Neural progenitor cell (in vitro differentiated cells): ENCODE results near the gene ETV6. TPM values are rescaled to one million over a fixed set of nuclear protein-coding genes. Genes with fewer than 3 reads are reported as not detected.

Experiments
- DNase-seq: peaks from one replicate; pipeline ENCODE4 v3.0.0-alpha.2; 2016; ENCODE audit warnings: low spot score
- H2AFZ ChIP-seq: fragments of 200-600 bp; sonication (generic); replicated peaks from 2 replicates; pipeline ENCODE4 v1.6.1; 2016; ENCODE audit warnings: antibody characterized with exemption
- H3F3A ChIP-seq: fragments of 200-600 bp; sonication (generic); 2 replicates; pipeline ENCODE4 v1.6.1; 2016; ENCODE audit warnings: antibody characterized with exemption, low read depth
- H3K27ac ChIP-seq: fragments of 200-600 bp; sonication (generic); 2 replicates; pipeline ENCODE4 v1.5.1; 2016; ENCODE audit warnings: mild to moderate bottlenecking
- H3K27me3 ChIP-seq: fragments of 200-600 bp; sonication (generic); 2 replicates; pipeline ENCODE4 v1.6.1; 2016; ENCODE audit warnings: mild to moderate bottlenecking, moderate library complexity
- H3K36me3 ChIP-seq: fragments of 200-600 bp; sonication (generic); 2 replicates; pipeline ENCODE4 v1.5.1; 2016
- H3K4me1 ChIP-seq: fragments of 200-600 bp; sonication (generic); 2 replicates; pipeline ENCODE4 v1.6.1; 2016; ENCODE audit warnings: mixed run types
- H3K4me2 ChIP-seq: fragments of 200-600 bp; sonication (generic); 2 replicates; pipeline ENCODE4 v1.6.1; 2016
- H3K4me3 ChIP-seq: fragments of 200-600 bp; sonication (generic); 2 replicates; pipeline ENCODE4 v1.5.1; 2016
- H3K79me2 ChIP-seq: fragments of 200-600 bp; sonication (generic); 2 replicates; pipeline ENCODE4 v1.6.1; 2016; ENCODE audit warnings: low read depth
- H3K9ac ChIP-seq: fragments of 200-600 bp; sonication (generic); 2 replicates; pipeline ENCODE4 v1.6.1; 2016
- H3K9me3 ChIP-seq: fragments of 200-600 bp; sonication (generic); 2 replicates; pipeline ENCODE4 v1.5.1; 2016; ENCODE audit warnings: low read depth
- H4K20me1 ChIP-seq: fragments of 200-600 bp; sonication (generic); 2 replicates; pipeline ENCODE4 v1.6.1; 2016; ENCODE audit warnings: low read depth
- H3K27ac Mint-ChIP-seq: 3 replicates; pipeline ENCODE4 v1.8.0; 2021; ENCODE audit warnings: mixed read lengths
- H3K27me3 Mint-ChIP-seq: 2 replicates; pipeline ENCODE4 v1.8.0; 2022; ENCODE audit warnings: low read depth, mild to moderate bottlenecking, inconsistent platforms, moderate library complexity, mixed read lengths; ENCODE audit not compliant: insufficient read depth
- H3K36me3 Mint-ChIP-seq: 3 replicates; pipeline ENCODE4 v1.8.0; 2021; ENCODE audit warnings: mixed read lengths
- H3K4me1 Mint-ChIP-seq: 3 replicates; pipeline ENCODE4 v1.8.0; 2021; ENCODE audit warnings: mixed read lengths
- H3K4me3 Mint-ChIP-seq: 3 replicates; pipeline ENCODE4 v1.8.0; 2021; ENCODE audit warnings: mild to moderate bottlenecking, moderate library complexity, mixed read lengths
- H3K9me3 Mint-ChIP-seq: 3 replicates; pipeline ENCODE4 v1.8.0; 2020; ENCODE audit warnings: mixed read lengths
- EZH2 ChIP-seq: fragments of 200-600 bp; sonication (generic); IDR thresholded peaks from 2 replicates; pipeline ENCODE4 v1.6.1; 2017; ENCODE audit warnings: antibody characterized with exemption, mild to moderate bottlenecking, moderate library complexity
- EZH2phosphoT487 ChIP-seq: fragments of 200-600 bp; sonication (generic); IDR thresholded peaks from 2 replicates; pipeline ENCODE4 v1.6.1; 2017; ENCODE audit warnings: antibody characterized with exemption
- total RNA-seq: library from RNA; depleted of rRNA; stranded (reverse); fragments of >200 nt; gene quantifications from 2 replicates; pipeline ENCODE4 v1.2.3, GENCODE V29; 2015; ENCODE audit warnings: low replicate concordance
- TF ChIP-seq, protein P1 (sequence below): fragments of 200-600 bp; sonication (generic); IDR thresholded peaks from 2 replicates; pipeline ENCODE4 v1.5.1; 2017; ENCODE audit warnings: antibody characterized with exemption, mild to moderate bottlenecking

ETV6 gene
- total RNA-seq, 1 donor from 2014 or later: 6.2 TPM

DNA sequence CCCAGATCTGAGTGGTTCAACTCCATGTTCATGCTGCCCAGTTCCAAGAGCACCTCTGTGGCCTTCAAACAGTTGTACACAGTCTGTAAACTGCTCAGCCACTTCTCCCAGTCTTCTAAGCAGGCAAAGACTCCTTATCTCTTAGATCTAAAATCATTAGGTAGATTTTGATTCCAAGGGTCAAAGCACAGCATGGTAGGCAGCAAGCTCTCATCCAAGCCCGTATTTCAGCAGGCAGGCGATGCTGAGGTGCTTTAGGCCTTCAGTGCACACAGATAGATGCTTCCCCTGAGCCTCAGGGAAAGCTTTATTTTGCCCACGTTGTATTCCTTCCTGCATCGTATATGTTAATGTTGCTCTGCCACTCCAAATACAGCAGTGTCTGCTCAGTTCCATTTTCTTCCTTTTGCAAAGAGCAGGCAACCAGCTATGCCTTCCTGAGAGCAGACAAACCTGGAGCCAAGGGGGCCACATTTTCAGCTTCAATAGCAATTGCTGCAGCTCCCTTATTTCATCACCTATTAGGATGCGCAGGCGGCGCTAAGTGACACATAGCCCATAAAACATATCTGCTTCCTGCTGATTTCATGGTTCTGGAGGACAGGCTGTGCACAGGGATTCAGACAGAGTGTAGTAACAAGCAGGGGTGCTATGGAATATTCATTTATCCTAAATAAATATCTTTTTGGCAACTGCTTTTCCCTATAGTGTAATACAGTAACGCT is 67.5 kb downstream of the ETV6 start:
- H3K27ac Mint-ChIP-seq: peak overlapping the region; percentile 87
- H3K9me3 Mint-ChIP-seq: peaks cover 2% of the 10 kb centered on the region
- no peaks in the 10 kb centered on the region for H3K79me2 ChIP-seq
- no peaks in the 10 kb centered on the region for H3K36me3 ChIP-seq
- no peaks in the 10 kb centered on the region for H3K27me3 ChIP-seq
- no peaks in the 10 kb centered on the region for H4K20me1 ChIP-seq
- peaks cover 5% of the 10 kb centered on the region for H3K27me3 Mint-ChIP-seq
- H3F3A ChIP-seq: no peaks in the 10 kb centered on the region
- no peaks in the 10 kb centered on the region for H3K9me3 ChIP-seq
- H3K4me1 Mint-ChIP-seq: peaks cover 32% of the 10 kb centered on the region
- H3K4me2 ChIP-seq: no peak overlapping the region
- TF ChIP-seq, protein P1, sequence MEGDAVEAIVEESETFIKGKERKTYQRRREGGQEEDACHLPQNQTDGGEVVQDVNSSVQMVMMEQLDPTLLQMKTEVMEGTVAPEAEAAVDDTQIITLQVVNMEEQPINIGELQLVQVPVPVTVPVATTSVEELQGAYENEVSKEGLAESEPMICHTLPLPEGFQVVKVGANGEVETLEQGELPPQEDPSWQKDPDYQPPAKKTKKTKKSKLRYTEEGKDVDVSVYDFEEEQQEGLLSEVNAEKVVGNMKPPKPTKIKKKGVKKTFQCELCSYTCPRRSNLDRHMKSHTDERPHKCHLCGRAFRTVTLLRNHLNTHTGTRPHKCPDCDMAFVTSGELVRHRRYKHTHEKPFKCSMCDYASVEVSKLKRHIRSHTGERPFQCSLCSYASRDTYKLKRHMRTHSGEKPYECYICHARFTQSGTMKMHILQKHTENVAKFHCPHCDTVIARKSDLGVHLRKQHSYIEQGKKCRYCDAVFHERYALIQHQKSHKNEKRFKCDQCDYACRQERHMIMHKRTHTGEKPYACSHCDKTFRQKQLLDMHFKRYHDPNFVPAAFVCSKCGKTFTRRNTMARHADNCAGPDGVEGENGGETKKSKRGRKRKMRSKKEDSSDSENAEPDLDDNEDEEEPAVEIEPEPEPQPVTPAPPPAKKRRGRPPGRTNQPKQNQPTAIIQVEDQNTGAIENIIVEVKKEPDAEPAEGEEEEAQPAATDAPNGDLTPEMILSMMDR: no peak
- TF ChIP-seq EZH2phosphoT487 (no peak), EZH2 (no peak)
- H3K27ac ChIP-seq: no peak overlapping the region
- no peak overlapping the region for H2AFZ ChIP-seq
- DNase-seq: no peak
- no peak overlapping the region for H3K4me3 ChIP-seq
- no peak overlapping the region for H3K4me3 Mint-ChIP-seq
- H3K4me1 ChIP-seq: peaks cover 9% of the 10 kb centered on the region
- H3K36me3 Mint-ChIP-seq: peaks cover 14% of the 10 kb centered on the region
- H3K9ac ChIP-seq: no peak overlapping the region

DNA sequence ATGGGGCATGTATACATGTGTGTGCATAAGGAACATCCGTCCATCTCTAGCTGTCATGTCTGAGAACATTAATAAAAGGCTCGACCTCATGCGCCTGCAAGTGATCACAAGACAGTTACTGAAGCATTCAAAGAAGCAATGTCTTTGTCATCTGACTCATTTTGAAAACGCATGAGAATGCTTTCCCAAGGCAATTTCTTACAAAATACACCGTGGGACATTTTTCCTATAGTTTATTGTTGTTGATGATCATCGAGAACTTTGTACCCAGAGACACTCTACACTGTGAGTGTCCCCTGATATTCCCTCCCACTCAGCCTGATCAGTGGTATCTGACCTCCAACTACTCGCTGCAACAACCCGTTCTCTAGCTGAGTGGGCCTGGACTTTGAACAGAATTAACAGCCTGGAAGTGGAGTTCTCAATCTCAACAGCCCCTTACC is 68.1 kb downstream of the ETV6 start:
- H3K4me1 Mint-ChIP-seq: peaks cover 32% of the 10 kb centered on the region
- no peak overlapping the region for H3K9ac ChIP-seq
- TF ChIP-seq EZH2phosphoT487 (no peak), EZH2 (no peak)
- TF ChIP-seq, protein P1: no peak

DNA sequence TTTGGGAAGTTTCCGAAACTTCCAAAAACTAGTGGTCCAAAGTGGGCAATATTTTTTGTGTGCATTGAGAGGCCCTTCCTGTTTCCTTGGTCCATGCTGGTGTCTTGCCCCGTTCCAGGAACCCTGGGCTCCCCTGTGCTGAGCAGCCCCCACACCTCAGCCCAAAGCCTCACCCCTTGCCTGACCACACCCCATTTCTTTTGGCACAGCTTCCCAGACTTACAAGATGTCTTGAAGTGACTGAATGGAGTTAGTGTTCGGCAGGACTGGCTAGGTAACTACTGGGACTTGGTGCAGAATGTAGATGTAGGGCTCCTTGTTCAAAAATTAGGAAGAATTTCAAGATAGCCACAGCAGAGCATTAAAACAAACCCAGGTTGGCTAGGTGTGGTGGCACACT is 68.6 kb downstream of the ETV6 start:
- Histone ChIP-seq H2AFZ (no peak overlapping the region), H3K9me3 (no peaks in the 10 kb centered on the region), H3K4me1 (peaks cover 9% of the 10 kb centered on the region), H3K9ac (no peak overlapping the region), H3F3A (no peaks in the 10 kb centered on the region), H3K36me3 (no peaks in the 10 kb centered on the region), H3K4me3 (no peak overlapping the region), H3K4me2 (no peak overlapping the region), H3K27me3 (no peaks in the 10 kb centered on the region), H3K27ac (no peak overlapping the region), H4K20me1 (no peaks in the 10 kb centered on the region), H3K79me2 (no peaks in the 10 kb centered on the region)
- H3K27me3 Mint-ChIP-seq: peaks cover 5% of the 10 kb centered on the region
- H3K4me3 Mint-ChIP-seq: no peak overlapping the region
- no peak for DNase-seq
- TF ChIP-seq EZH2: no peak
- TF ChIP-seq, protein P1: no peak
- no peak for TF ChIP-seq EZH2phosphoT487
- H3K36me3 Mint-ChIP-seq: peaks cover 11% of the 10 kb centered on the region
- H3K27ac Mint-ChIP-seq: peak overlapping the region; percentile 58
- peaks cover 2% of the 10 kb centered on the region for H3K9me3 Mint-ChIP-seq
- peaks cover 32% of the 10 kb centered on the region for H3K4me1 Mint-ChIP-seq

More for the DNA sequence above, 68.1 kb downstream of the ETV6 start:
- Histone ChIP-seq H3K4me3 (no peak overlapping the region), H2AFZ (no peak overlapping the region), H3K4me1 (peaks cover 9% of the 10 kb centered on the region), H4K20me1 (no peaks in the 10 kb centered on the region), H3K79me2 (no peaks in the 10 kb centered on the region), H3K9me3 (no peaks in the 10 kb centered on the region), H3K36me3 (no peaks in the 10 kb centered on the region), H3K27ac (no peak overlapping the region), H3K4me2 (no peak overlapping the region), H3K27me3 (no peaks in the 10 kb centered on the region), H3F3A (no peaks in the 10 kb centered on the region)
- H3K4me3 Mint-ChIP-seq: no peak overlapping the region
- peaks cover 2% of the 10 kb centered on the region for H3K9me3 Mint-ChIP-seq
- H3K36me3 Mint-ChIP-seq: peaks cover 14% of the 10 kb centered on the region
- peak overlapping the region; percentile 58 for H3K27ac Mint-ChIP-seq
- peaks cover 5% of the 10 kb centered on the region for H3K27me3 Mint-ChIP-seq
- DNase-seq: no peak
